Stimulated activated naive CD8-positive, alpha-beta T cell treated with anti-CD3 and anti-CD28 coated beads, Interleukin-15, amount 100 ng/mL, for 72 hours (primary cell): ENCODE measurements around the gene SMG9.

Experiments used
- ATAC-seq: fragments of 150-1000 bp; cut with Tn5 transposase; 2 replicates; pipeline ENCODE4 v1.10.0; 2021; ENCODE audit warnings: mild to moderate bottlenecking, moderate library complexity
- DNase-seq, 2 donors: peaks; one replicate each; pipeline ENCODE4 v3.0.0; 2021 to 2022
- H3K27ac Mint-ChIP-seq, 2 donors: one replicate each; pipeline ENCODE4 v1.8.0; 2022; ENCODE audit warnings: mild to moderate bottlenecking in 2 of 2, mixed read lengths in 2 of 2, moderate library complexity in 2 of 2
- H3K27me3 Mint-ChIP-seq: one replicate; pipeline ENCODE4 v1.8.0; 2022; ENCODE audit warnings: mixed read lengths
- H3K4me1 Mint-ChIP-seq: one replicate; pipeline ENCODE4 v1.8.0; 2022; ENCODE audit warnings: mild to moderate bottlenecking, mixed read lengths
- H3K4me3 Mint-ChIP-seq, 2 donors: one replicate each; pipeline ENCODE4 v1.8.0; 2022; ENCODE audit warnings: mild to moderate bottlenecking in 2 of 2, mixed read lengths in 2 of 2, moderate library complexity in 1 of 2
- H3K9me3 Mint-ChIP-seq, 2 donors: one replicate each; pipeline ENCODE4 v1.8.0; 2022; ENCODE audit warnings: mixed read lengths in 2 of 2

Gene SMG9

DNA sequence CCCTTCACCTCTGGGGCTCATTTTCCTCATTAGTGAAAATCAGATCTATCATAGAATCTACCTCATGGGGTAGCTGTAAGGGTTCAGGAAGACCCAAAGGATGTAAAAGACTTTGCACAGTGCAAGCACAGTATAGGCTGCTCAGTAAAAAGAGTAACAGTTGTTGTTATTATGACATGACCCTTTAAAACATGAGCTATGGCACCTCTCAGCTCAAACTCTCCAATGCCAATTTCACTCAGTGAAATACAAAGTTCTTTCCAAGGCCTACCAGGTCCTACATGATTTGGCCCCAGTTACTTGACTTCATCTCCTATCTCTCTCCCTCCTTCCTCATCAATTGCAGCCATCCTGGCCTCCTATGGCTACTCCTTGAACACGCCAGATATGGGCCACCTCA lies 4.9 kb downstream of the SMG9 start:
- H3K4me3 Mint-ChIP-seq = no peak overlapping the region
- H3K4me1 Mint-ChIP-seq = peaks cover 41% of the 10 kb centered on the region
- no peaks in the 10 kb centered on the region for H3K27me3 Mint-ChIP-seq
- DNase-seq = no peak
- no peak for ATAC-seq
- peak overlapping the region in 1 of 2 donors; percentile 25 for H3K27ac Mint-ChIP-seq
- H3K9me3 Mint-ChIP-seq = peaks cover 0 to 6% of the 10 kb centered on the region in 2 donors

DNA sequence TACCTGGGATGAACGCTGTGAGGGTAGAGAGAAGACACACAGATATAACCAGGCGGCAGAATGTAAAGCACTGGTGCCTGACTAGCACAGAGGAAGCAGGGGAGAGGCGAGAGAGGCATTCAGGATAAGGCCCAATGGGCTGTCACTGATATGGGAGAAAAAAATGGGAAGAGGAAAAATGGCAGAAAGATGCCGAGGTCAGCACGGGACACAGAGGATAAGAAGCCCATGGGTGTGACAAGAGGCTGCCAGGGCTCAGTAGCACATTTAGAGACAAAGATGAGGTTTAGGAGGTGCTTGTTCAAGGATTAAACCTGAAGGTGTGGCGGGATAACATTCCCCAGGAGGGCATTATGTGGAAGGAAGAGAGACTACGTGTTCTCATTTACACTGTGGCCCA lies 5.6 kb downstream of the SMG9 start:
- no peak for ATAC-seq
- peak overlapping the region in 1 of 2 donors; percentile 29 for H3K27ac Mint-ChIP-seq
- no peak overlapping the region for H3K4me3 Mint-ChIP-seq
- DNase-seq = no peak
- peaks cover 0 to 6% of the 10 kb centered on the region in 2 donors for H3K9me3 Mint-ChIP-seq
- H3K4me1 Mint-ChIP-seq = peaks cover 41% of the 10 kb centered on the region
- no peaks in the 10 kb centered on the region for H3K27me3 Mint-ChIP-seq

DNA sequence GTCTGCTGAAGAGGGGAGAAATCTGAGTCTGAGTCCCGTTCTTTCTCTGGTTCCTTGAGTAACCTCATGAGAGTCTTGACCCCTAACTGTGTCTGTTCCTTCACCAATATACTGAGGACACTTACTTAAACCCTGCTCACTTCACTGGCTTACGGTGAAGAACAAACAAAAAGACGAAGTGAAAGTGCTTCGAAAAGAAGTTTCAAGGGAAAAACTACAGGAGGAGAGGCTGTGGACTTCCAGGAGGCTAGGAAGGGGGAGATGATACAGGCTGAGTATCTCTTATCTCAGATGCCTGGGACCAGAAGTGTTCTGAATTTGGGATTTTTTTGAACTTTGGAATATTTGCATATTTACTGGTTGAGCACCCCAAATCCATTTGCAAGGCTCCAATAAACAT lies 6.1 kb downstream of the SMG9 start:
- H3K4me3 Mint-ChIP-seq = peak overlapping the region in 1 of 2 donors; percentile 15
- no peaks in the 10 kb centered on the region for H3K27me3 Mint-ChIP-seq
- H3K9me3 Mint-ChIP-seq = peaks cover 0 to 6% of the 10 kb centered on the region in 2 donors
- peaks cover 37% of the 10 kb centered on the region for H3K4me1 Mint-ChIP-seq
- H3K27ac Mint-ChIP-seq = peak overlapping the region in 1 of 2 donors; percentile 52
- no peak for DNase-seq
- no peak for ATAC-seq

DNA sequence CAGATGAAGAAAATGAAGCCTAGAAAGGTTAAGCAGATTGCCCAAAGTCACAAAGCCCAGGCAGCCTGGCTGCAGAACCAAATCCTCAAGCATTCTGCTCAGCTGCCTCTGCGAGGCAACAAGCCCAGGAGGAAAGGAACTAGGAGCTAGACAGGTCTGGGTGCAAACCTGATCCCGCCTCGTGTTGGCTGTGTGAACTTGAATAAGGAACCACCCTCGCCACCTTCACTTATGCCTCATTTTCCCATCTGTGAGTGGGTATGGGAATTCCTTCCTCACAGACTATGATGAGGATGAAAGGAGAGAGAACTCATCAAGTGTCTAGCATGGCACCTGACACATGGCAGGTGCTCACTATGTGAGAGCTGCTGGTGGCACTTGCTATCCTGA lies 6.6 kb downstream of the SMG9 start:
- H3K27me3 Mint-ChIP-seq = no peaks in the 10 kb centered on the region
- peaks cover 0 to 6% of the 10 kb centered on the region in 2 donors for H3K9me3 Mint-ChIP-seq
- DNase-seq (no peak), ATAC-seq (no peak)
- peaks cover 32% of the 10 kb centered on the region for H3K4me1 Mint-ChIP-seq
- H3K27ac Mint-ChIP-seq = peak overlapping the region in 1 of 2 donors; percentile 67
- no peak overlapping the region for H3K4me3 Mint-ChIP-seq

DNA sequence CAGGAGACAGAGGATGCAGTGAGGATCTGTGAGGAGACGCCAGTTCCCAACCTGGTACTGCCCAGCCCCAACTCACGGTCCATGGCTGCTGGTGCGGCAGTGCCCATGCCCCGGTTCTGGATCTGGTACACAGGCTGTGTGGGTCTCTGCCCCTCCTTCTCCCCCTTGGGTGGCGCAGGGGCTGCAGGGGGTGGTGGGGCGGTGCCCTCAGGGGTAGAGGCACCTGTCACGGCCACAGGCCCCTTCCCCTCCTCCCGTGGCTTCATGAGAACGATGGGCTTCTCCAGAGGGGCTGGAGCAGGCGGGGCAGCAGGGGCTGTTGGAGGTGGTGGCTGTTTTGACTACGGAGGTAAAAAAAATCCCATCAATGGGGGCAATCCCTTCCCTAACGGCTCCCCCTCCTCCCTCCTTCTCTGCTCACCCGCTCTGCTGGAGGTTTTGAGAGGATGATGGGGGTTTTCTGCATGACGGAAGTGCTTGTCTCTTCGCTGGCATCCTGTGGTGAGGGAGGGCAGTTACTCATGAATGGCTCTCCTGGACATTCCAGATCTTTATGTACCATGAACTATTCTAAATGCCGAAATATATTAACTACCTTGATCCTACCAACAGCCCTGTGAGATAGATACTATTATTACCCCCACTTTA lies 7.1 kb downstream of the SMG9 start:
- DNase-seq (no peak), ATAC-seq (peak; percentile 9)
- H3K4me3 Mint-ChIP-seq = no peak overlapping the region
- H3K27ac Mint-ChIP-seq = peak overlapping the region in 1 of 2 donors; percentile 67
- H3K27me3 Mint-ChIP-seq = no peaks in the 10 kb centered on the region
- H3K9me3 Mint-ChIP-seq = peaks cover 0 to 6% of the 10 kb centered on the region in 2 donors
- peaks cover 27% of the 10 kb centered on the region for H3K4me1 Mint-ChIP-seq

DNA sequence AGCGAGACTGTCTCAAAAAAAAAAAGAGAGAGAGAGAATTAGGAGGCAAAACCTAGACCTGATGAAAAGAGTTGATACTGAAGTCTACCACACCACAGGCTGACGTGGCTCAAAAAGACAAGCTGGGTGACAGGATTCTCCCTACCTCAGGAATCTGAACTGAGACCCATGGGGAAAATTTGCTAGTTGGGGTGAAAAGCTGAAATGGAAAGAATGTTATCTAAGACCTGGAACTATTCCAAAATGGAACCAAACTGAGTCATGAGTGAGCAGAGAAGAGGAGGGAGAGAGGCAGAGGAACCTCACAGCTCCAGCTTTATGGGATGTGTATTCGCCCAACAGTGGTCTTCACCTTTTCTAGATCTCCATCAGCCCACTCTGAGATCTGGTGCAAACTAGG lies 11.7 kb downstream of the SMG9 start:
- ATAC-seq (no peak), DNase-seq (no peak)
- H3K9me3 Mint-ChIP-seq = no peaks in the 10 kb centered on the region
- H3K27me3 Mint-ChIP-seq = no peaks in the 10 kb centered on the region
- no peak overlapping the region for H3K4me3 Mint-ChIP-seq
- H3K27ac Mint-ChIP-seq = peak overlapping the region; percentile 21 to 43
- peaks cover 8% of the 10 kb centered on the region for H3K4me1 Mint-ChIP-seq

DNA sequence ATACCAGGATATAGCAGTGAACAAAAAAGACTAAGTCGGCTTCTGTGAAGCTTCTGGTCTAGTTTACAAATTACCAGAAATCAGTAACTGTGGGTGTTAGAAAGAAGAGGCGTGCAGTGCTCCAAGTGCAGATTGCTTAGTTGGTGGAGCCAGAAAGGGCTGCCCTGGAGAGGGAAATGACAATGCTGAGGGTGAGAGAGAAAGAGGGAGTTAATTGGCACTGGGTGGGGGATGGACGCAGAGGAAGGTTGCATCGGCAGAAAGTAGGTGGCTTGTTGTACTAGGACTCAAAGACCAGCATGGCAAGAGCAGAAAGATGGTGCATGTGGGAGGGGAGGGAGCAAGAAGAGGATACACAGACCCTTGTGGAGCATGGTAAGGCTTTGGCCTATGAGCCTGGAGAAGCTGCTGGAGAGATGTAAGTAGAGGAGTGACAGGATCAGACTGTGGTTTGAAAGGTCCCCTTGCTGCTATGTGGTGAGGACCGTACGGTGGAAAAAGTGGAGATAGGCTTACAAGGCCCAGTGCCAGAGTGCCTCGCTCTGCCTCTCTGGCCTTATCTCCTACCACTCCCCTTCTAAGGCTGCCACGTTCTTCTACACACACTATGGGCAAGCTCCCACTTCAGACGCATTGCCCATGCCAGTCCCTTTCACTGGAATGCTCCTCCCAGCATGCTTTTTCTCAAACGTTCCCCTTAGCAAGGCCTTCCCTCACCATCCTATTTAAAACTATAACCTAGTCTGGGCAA lies 13.5 kb downstream of the SMG9 start:
- Mint-ChIP-seq H3K27me3 (no peaks in the 10 kb centered on the region), H3K4me3 (no peak overlapping the region), H3K27ac (peak overlapping the region in 1 of 2 donors; percentile 43), H3K4me1 (peaks cover 8% of the 10 kb centered on the region), H3K9me3 (no peaks in the 10 kb centered on the region)
- DNase-seq = no peak
- no peak for ATAC-seq

DNA sequence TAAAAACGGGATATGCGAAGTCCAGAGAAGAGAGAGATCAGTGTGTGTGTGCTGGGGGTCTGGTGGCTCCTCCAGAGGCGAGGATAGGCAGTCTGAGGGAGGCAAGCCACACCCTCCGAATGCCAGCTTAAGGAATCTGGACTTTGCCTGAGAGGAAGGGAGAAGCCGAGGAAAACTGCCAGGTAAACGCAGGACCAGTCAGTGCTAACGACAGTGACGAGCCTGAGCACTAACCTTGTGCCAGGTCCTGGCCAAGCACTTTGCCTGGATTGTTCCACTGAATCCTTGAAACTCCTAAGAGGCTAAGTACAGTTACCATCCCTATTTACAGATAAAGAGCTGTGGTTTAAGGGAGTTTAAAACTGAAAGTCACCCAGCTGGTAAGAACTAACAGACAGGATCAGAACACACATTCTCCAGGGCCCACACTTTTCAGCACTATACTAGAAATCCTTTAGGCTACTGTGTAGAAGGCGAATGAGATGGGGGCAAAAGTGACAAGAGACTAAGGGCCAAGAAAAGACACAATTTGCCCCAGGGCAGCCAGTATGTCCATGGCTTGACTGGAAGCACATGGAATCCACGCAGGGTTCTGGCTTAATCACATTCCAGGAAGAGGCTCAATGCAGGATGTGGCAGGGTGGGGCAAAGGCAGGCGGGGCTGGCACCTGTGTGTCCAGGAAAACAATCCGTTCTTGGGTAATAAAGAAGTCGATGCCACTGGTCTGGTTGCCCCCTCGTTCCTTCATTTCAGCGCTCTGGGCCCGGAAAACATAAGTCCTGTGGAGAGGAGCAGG lies 15.1 kb downstream of the SMG9 start:
- no peak for ATAC-seq
- H3K27ac Mint-ChIP-seq = peak overlapping the region in 1 of 2 donors; percentile 74
- H3K4me1 Mint-ChIP-seq = peaks cover under 1% of the 10 kb centered on the region
- no peaks in the 10 kb centered on the region for H3K27me3 Mint-ChIP-seq
- DNase-seq = no peak
- no peak overlapping the region for H3K4me3 Mint-ChIP-seq
- H3K9me3 Mint-ChIP-seq = no peaks in the 10 kb centered on the region

DNA sequence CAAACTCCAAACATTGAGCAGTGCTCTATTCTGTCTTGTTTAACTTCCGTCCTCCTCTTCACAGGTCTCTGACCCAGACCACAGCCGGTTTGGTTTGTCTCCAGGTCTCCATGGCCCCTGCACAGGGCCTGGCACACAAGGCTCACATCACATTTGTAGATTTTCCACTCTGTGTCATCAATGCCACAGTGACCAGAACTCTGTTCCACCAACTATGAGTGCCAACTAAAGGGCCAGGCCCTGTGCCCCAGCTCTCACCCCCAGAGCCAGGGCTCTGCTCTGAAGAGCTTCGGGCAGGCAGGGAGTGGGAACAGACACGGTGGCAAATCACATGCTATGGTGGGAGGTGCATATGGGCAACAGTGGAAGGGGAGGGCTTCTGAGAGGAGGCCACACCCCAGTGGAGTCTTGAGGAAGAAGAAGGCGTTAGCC lies 16.0 kb downstream of the SMG9 start:
- H3K27ac Mint-ChIP-seq = no peak overlapping the region
- no peaks in the 10 kb centered on the region for H3K27me3 Mint-ChIP-seq
- no peak overlapping the region for H3K4me3 Mint-ChIP-seq
- H3K4me1 Mint-ChIP-seq = no peaks in the 10 kb centered on the region
- ATAC-seq = no peak
- DNase-seq = no peak
- H3K9me3 Mint-ChIP-seq = no peaks in the 10 kb centered on the region

DNA sequence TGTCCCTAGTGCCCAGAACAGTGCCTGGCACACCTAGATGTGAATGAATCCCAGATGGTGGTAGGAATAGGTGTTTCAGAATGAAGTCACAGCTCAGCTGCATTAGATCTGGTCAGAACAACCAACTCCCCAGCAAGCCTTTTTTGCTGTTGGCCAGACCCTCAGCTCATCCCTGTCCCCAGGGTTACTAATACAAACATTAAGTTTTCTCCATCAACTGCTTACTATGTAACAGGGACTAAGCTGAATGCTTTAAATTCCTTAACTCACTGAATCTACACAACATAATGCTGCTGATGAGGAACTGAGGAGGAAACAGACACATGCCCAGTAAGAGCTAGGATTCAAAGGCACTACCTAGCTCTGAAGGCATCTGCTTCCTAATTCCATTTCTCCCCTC lies 18.8 kb downstream of the SMG9 start:
- Mint-ChIP-seq H3K4me3 (no peak overlapping the region), H3K27ac (no peak overlapping the region), H3K9me3 (no peaks in the 10 kb centered on the region), H3K27me3 (no peaks in the 10 kb centered on the region), H3K4me1 (no peaks in the 10 kb centered on the region)
- DNase-seq (no peak), ATAC-seq (no peak)

DNA sequence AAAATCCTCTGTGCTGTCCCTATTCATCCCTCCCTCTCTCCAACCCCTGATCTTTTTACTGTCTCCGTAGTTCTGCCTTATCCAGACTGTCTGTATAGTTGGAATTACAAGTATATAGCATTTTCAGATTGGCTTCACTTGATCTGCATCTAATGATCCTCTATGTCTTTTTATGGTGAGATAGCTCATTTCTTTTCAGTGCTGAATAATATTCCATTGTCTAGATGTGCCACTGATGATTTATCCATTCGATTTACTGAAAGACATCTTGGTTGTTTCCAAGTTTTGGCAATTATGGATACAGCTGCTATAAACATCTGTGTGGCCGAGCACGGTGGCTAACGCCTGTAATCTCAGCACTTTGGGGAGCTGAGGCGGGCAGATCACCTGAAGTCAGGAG lies 19.7 kb downstream of the SMG9 start:
- ATAC-seq = no peak
- H3K27ac Mint-ChIP-seq = peak overlapping the region in 1 of 2 donors; percentile 34
- DNase-seq = no peak
- H3K4me3 Mint-ChIP-seq = no peak overlapping the region
- no peaks in the 10 kb centered on the region for H3K4me1 Mint-ChIP-seq
- no peaks in the 10 kb centered on the region for H3K27me3 Mint-ChIP-seq
- H3K9me3 Mint-ChIP-seq = no peaks in the 10 kb centered on the region

DNA sequence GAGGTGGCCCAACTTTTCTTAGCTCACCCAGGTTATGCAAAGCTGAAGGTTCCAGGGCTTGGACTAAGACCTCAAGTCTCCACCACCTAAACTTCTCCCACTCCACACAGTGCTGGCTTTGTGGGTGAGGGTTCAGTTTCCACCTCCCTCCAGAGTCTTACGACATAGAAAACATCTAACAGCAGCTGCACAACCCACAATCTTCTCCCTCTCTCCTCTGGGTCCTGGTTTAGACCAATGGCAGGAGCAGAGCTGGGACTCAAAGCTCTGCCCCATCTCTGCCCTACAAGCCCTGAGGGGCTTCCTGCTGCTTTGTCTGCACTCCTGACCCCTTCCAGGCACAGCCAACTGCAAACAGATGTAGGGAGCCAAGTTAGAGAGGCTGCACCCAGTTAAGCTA lies 22.9 kb downstream of the SMG9 start:
- ATAC-seq (no peak), DNase-seq (no peak)
- Mint-ChIP-seq H3K4me3 (no peak overlapping the region), H3K27ac (peak overlapping the region; percentile 49 to 84), H3K4me1 (no peaks in the 10 kb centered on the region), H3K9me3 (no peaks in the 10 kb centered on the region), H3K27me3 (no peaks in the 10 kb centered on the region)

DNA sequence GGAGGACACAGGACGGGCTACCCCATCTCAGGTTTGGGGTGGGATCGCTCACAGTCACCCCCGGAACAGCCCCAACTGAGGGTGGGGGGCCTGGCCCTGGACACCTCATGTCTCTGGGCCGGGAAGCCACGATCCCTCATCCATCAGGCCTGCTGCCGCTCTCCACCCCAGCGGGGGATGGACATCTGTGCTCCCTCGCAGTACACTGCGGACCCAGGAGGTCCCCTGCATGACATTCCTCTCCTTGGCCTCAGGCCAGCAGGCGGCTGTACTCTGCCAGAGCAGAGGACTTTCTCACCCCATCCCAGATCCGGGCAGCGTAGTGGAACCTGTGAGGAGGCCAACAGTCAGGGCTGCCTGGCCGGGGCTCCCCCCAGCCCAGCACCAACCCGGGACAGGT lies 23.4 kb downstream of the SMG9 start:
- Mint-ChIP-seq H3K27ac (peak overlapping the region in 1 of 2 donors; percentile 24), H3K9me3 (no peaks in the 10 kb centered on the region), H3K27me3 (no peaks in the 10 kb centered on the region), H3K4me3 (no peak overlapping the region), H3K4me1 (no peaks in the 10 kb centered on the region)
- ATAC-seq (no peak), DNase-seq (no peak)

DNA sequence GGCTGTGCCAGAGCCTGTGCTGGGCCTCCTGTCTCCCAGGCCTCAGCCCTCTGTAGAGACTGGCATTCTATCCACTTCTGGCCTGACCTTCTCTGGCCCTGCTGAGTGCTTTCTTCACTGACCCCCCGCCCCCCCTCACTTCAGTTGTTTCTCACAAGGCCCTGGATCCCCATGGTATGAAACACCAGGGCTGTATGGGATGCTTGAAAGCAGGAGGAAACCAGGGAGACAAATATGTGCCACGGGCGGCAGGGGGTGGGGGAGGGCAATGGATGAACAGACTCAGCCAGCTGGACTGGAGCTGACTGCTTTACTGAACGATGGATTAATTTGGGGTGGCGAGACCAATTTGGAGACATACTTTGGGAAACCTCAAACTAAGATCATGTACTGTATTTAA lies 24.8 kb downstream of the SMG9 start:
- H3K27ac Mint-ChIP-seq = no peak overlapping the region
- no peak overlapping the region for H3K4me3 Mint-ChIP-seq
- no peaks in the 10 kb centered on the region for H3K9me3 Mint-ChIP-seq
- no peak for DNase-seq
- no peaks in the 10 kb centered on the region for H3K27me3 Mint-ChIP-seq
- H3K4me1 Mint-ChIP-seq = peaks cover 5% of the 10 kb centered on the region
- no peak for ATAC-seq

DNA sequence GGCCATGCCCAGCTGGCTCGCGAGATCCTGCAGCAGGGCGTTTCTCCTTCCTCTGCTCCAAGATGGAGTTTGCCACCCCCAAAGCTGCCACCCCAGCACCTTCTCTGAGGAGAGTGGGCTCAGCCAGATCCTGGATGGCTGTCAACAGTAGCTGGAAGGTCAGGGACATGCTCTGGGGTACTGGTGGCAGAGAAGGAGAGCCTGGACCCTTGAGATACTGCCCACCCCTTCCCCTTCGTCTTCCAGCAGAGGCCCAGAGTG lies 27.2 kb downstream of the SMG9 start:
- H3K4me3 Mint-ChIP-seq = no peak overlapping the region
- H3K9me3 Mint-ChIP-seq = no peaks in the 10 kb centered on the region
- H3K27me3 Mint-ChIP-seq = no peaks in the 10 kb centered on the region
- ATAC-seq (no peak), DNase-seq (no peak)
- H3K27ac Mint-ChIP-seq = no peak overlapping the region
- peaks cover 5% of the 10 kb centered on the region for H3K4me1 Mint-ChIP-seq
